Naive B cell (primary cell): Measurements from ENCODE around the gene NEUROD4. TPM values are rescaled to one million over a fixed set of nuclear protein-coding genes. Genes with fewer than 3 reads are reported as not detected.

Source experiments
- ATAC-seq, 2 donors: fragments of 150-1000 bp; cut with Tn5 transposase; 2 replicates each; pipeline ENCODE4 v1.10.0; 2021; ENCODE audit warnings: low read depth in 2 of 2, mild to moderate bottlenecking in 2 of 2, moderate library complexity in 2 of 2
- DNase-seq: peaks from one replicate; pipeline ENCODE4 v3.0.0; 2022
- H3K27ac Mint-ChIP-seq, 6 donors: one replicate each; pipeline ENCODE4 v1.8.0; 2020 to 2022; ENCODE audit warnings: mild to moderate bottlenecking in 6 of 6, mixed read lengths in 6 of 6, moderate library complexity in 5 of 6, inconsistent platforms in 2 of 6
- H3K27me3 Mint-ChIP-seq, 3 donors: one replicate each; pipeline ENCODE4 v1.8.0; 2021 to 2022; ENCODE audit warnings: mixed read lengths in 3 of 3, mild to moderate bottlenecking in 1 of 3
- H3K36me3 Mint-ChIP-seq, 2 donors: one replicate each; pipeline ENCODE4 v1.8.0; 2020 to 2022; ENCODE audit warnings: mixed read lengths in 2 of 2, inconsistent platforms in 1 of 2, mild to moderate bottlenecking in 1 of 2
- H3K4me1 Mint-ChIP-seq, 3 donors: one replicate each; pipeline ENCODE4 v1.8.0; 2020 to 2022; ENCODE audit warnings: mixed read lengths in 3 of 3, inconsistent platforms in 1 of 3, mild to moderate bottlenecking in 1 of 3, moderate library complexity in 1 of 3
- H3K4me3 Mint-ChIP-seq, 8 donors: one replicate each; pipeline ENCODE4 v1.8.0; 2020 to 2022; ENCODE audit warnings: mild to moderate bottlenecking in 8 of 8, mixed read lengths in 8 of 8, moderate library complexity in 8 of 8, inconsistent platforms in 2 of 8
- H3K9me3 Mint-ChIP-seq, 7 donors: one replicate each; pipeline ENCODE4 v1.8.0; 2020 to 2022; ENCODE audit warnings: mixed read lengths in 7 of 7, mild to moderate bottlenecking in 5 of 7, inconsistent platforms in 2 of 7, moderate library complexity in 1 of 7
- polyA plus RNA-seq, 6 donors: library from polyadenylated mRNA; unstranded; fragments of 300-500 nt; fragmentation: Illumina TruSeq; gene quantifications; one replicate each; pipeline ENCODE4 v1.2.3, GENCODE V29; 2021; ENCODE audit warnings: low read depth in 6 of 6

NEUROD4 gene
- polyA plus RNA-seq, 6 donors from 2014 or later: not detected

- no peaks in the 10 kb centered on the region for H3K27me3 Mint-ChIP-seq
- H3K36me3 Mint-ChIP-seq: no peaks in the 10 kb centered on the region
- H3K4me3 Mint-ChIP-seq: no peak overlapping the region
- H3K4me1 Mint-ChIP-seq: no peaks in the 10 kb centered on the region
- ATAC-seq (no peak), DNase-seq (no peak)
- no peak overlapping the region for H3K27ac Mint-ChIP-seq
- no peaks in the 10 kb centered on the region for H3K9me3 Mint-ChIP-seq
These were observed 29.9 kb downstream of the NEUROD4 start for GRCh38 chr12:55049676-55050075.

GRCh38 chr12:55051197-55051947 is 31.6 kb downstream of the NEUROD4 start:
- Mint-ChIP-seq H3K4me3 (peak overlapping the region in 1 of 8 donors; percentile 11), H3K4me1 (no peaks in the 10 kb centered on the region), H3K9me3 (peaks cover 0 to 3% (median 0%) of the 10 kb centered on the region in 7 donors), H3K36me3 (no peaks in the 10 kb centered on the region), H3K27me3 (no peaks in the 10 kb centered on the region), H3K27ac (peak overlapping the region in 2 of 6 donors; percentile 18 to 72)
- no peak for DNase-seq
- no peak for ATAC-seq

- H3K9me3 Mint-ChIP-seq: peaks cover 0 to 3% (median 0%) of the 10 kb centered on the region in 7 donors
- no peak overlapping the region for H3K4me3 Mint-ChIP-seq
- no peak for DNase-seq
- H3K36me3 Mint-ChIP-seq: no peaks in the 10 kb centered on the region
- H3K27me3 Mint-ChIP-seq: peaks cover 0 to 14% (median 0%) of the 10 kb centered on the region in 3 donors
- H3K27ac Mint-ChIP-seq: no peak overlapping the region
- ATAC-seq: no peak
- H3K4me1 Mint-ChIP-seq: peaks cover 4 to 12% (median 10%) of the 10 kb centered on the region in 3 donors
These were observed 37.7 kb downstream of the NEUROD4 start for GRCh38 chr12:55057481-55057880.

GRCh38 chr12:55058082-55058481 is 38.3 kb downstream of the NEUROD4 start:
- Mint-ChIP-seq H3K27ac (no peak overlapping the region), H3K4me3 (no peak overlapping the region), H3K36me3 (no peaks in the 10 kb centered on the region), H3K9me3 (peaks cover 0 to 3% (median 0%) of the 10 kb centered on the region in 7 donors), H3K27me3 (peaks cover 0 to 14% (median 0%) of the 10 kb centered on the region in 3 donors), H3K4me1 (peaks cover 4 to 12% (median 10%) of the 10 kb centered on the region in 3 donors)
- no peak for ATAC-seq
- no peak for DNase-seq

- Mint-ChIP-seq H3K9me3 (peaks cover 0 to 3% (median 0%) of the 10 kb centered on the region in 7 donors), H3K27me3 (peaks cover 0 to 19% (median 0%) of the 10 kb centered on the region in 3 donors), H3K27ac (no peak overlapping the region), H3K4me1 (peaks cover 4 to 12% (median 10%) of the 10 kb centered on the region in 3 donors), H3K36me3 (no peaks in the 10 kb centered on the region), H3K4me3 (no peak overlapping the region)
- ATAC-seq (no peak), DNase-seq (no peak)
These were observed 39.0 kb downstream of the NEUROD4 start for GRCh38 chr12:55058776-55059175.

GRCh38 chr12:55060470-55060869 is 40.7 kb downstream of the NEUROD4 start:
- peak; percentile 27 to 32 for ATAC-seq
- Mint-ChIP-seq H3K27ac (no peak overlapping the region), H3K36me3 (no peaks in the 10 kb centered on the region), H3K9me3 (peaks cover 0 to 3% (median 0%) of the 10 kb centered on the region in 7 donors), H3K4me3 (no peak overlapping the region), H3K4me1 (peaks cover 4 to 12% (median 10%) of the 10 kb centered on the region in 3 donors), H3K27me3 (peaks cover 0 to 31% (median 9%) of the 10 kb centered on the region in 3 donors)
- no peak for DNase-seq

- DNase-seq (no peak), ATAC-seq (no peak)
- no peak overlapping the region for H3K4me3 Mint-ChIP-seq
- H3K27me3 Mint-ChIP-seq: peaks cover 0 to 36% (median 9%) of the 10 kb centered on the region in 3 donors
- H3K9me3 Mint-ChIP-seq: peaks cover 0 to 2% (median 0%) of the 10 kb centered on the region in 7 donors
- peaks cover 4 to 12% (median 10%) of the 10 kb centered on the region in 3 donors for H3K4me1 Mint-ChIP-seq
- H3K36me3 Mint-ChIP-seq: no peaks in the 10 kb centered on the region
- H3K27ac Mint-ChIP-seq: peak overlapping the region in 1 of 6 donors; percentile 4
These were observed 41.2 kb downstream of the NEUROD4 start for GRCh38 chr12:55061024-55061423.

- H3K36me3 Mint-ChIP-seq: no peaks in the 10 kb centered on the region
- no peaks in the 10 kb centered on the region for H3K9me3 Mint-ChIP-seq
- peaks cover 0 to 28% (median 9%) of the 10 kb centered on the region in 3 donors for H3K27me3 Mint-ChIP-seq
- peaks cover 4 to 12% (median 10%) of the 10 kb centered on the region in 3 donors for H3K4me1 Mint-ChIP-seq
- H3K27ac Mint-ChIP-seq: no peak overlapping the region
- no peak overlapping the region for H3K4me3 Mint-ChIP-seq
- DNase-seq: no peak
- ATAC-seq: no peak
These were observed 43.5 kb downstream of the NEUROD4 start for GRCh38 chr12:55063291-55063690.

- Mint-ChIP-seq H3K4me3 (no peak overlapping the region), H3K4me1 (peaks cover 0 to 6% (median 5%) of the 10 kb centered on the region in 3 donors), H3K27me3 (peaks cover 0 to 24% (median 9%) of the 10 kb centered on the region in 3 donors), H3K27ac (no peak overlapping the region), H3K9me3 (no peaks in the 10 kb centered on the region), H3K36me3 (no peaks in the 10 kb centered on the region)
- ATAC-seq: no peak
- DNase-seq: no peak
These were observed 45.8 kb downstream of the NEUROD4 start for GRCh38 chr12:55065535-55065934.

- Mint-ChIP-seq H3K36me3 (no peaks in the 10 kb centered on the region), H3K27ac (peak overlapping the region in 1 of 6 donors; percentile 39), H3K4me1 (peaks cover 3 to 9% (median 7%) of the 10 kb centered on the region in 3 donors), H3K27me3 (peaks cover 0 to 24% (median 9%) of the 10 kb centered on the region in 3 donors), H3K9me3 (no peaks in the 10 kb centered on the region), H3K4me3 (no peak overlapping the region)
- ATAC-seq: no peak
- DNase-seq: no peak
These were observed 47.9 kb downstream of the NEUROD4 start for GRCh38 chr12:55067701-55068100.

- ATAC-seq (peak; percentile 39 to 45), DNase-seq (peak; percentile 32)
- H3K27me3 Mint-ChIP-seq: peaks cover 0 to 21% (median 9%) of the 10 kb centered on the region in 3 donors
- H3K9me3 Mint-ChIP-seq: no peaks in the 10 kb centered on the region
- no peak overlapping the region for H3K27ac Mint-ChIP-seq
- H3K36me3 Mint-ChIP-seq: no peaks in the 10 kb centered on the region
- H3K4me3 Mint-ChIP-seq: no peak overlapping the region
- peaks cover 3 to 9% (median 7%) of the 10 kb centered on the region in 3 donors for H3K4me1 Mint-ChIP-seq
These were observed 48.7 kb downstream of the NEUROD4 start for GRCh38 chr12:55068416-55069010.

- H3K4me1 Mint-ChIP-seq: peaks cover 10 to 19% (median 14%) of the 10 kb centered on the region in 3 donors
- peak overlapping the region in 1 of 8 donors; percentile 5 for H3K4me3 Mint-ChIP-seq
- H3K27ac Mint-ChIP-seq: peak overlapping the region in 2 of 6 donors; percentile 32 to 76
- ATAC-seq: peak; percentile 68 to 77
- H3K9me3 Mint-ChIP-seq: no peaks in the 10 kb centered on the region
- DNase-seq: peak; percentile 63
- no peaks in the 10 kb centered on the region for H3K27me3 Mint-ChIP-seq
- H3K36me3 Mint-ChIP-seq: no peaks in the 10 kb centered on the region
These were observed 52.3 kb downstream of the NEUROD4 start for GRCh38 chr12:55072083-55072482.

GRCh38 chr12:55073043-55074022 is 53.6 kb downstream of the NEUROD4 start:
- Mint-ChIP-seq H3K36me3 (no peaks in the 10 kb centered on the region), H3K4me3 (no peak overlapping the region), H3K27me3 (peaks cover 0 to 3% (median 0%) of the 10 kb centered on the region in 3 donors), H3K4me1 (peaks cover 10 to 19% (median 14%) of the 10 kb centered on the region in 3 donors), H3K9me3 (no peaks in the 10 kb centered on the region), H3K27ac (peak overlapping the region in 1 of 6 donors; percentile 80)
- ATAC-seq (peak; percentile 47), DNase-seq (peak; percentile 64)
